Lung (tissue), 12 donors: ENCODE measurements around the gene MRGPRX1. TPM values are rescaled to one million over a fixed set of nuclear protein-coding genes. Genes with fewer than 3 reads are reported as not detected.

Source experiments
- ATAC-seq: fragments of 200-7000 bp; cut with Tn5 transposase; one replicate; pipeline ENCODE4 v1.9.1; 2020; ENCODE audit warnings: moderate number of reproducible peaks; ENCODE audit not compliant: insufficient read depth, low FRiP score
- DNase-seq, 3 donors: peaks; one replicate each; pipeline ENCODE4 v3.0.0-alpha.2; 2013 to 2017
- H3K27ac ChIP-seq, 2 donors: one replicate each; pipeline ENCODE4 v1.5.1; 2013; ENCODE audit warnings: mild to moderate bottlenecking in 2 of 2, moderate library complexity in 2 of 2, control low read depth in 1 of 2, inconsistent platforms in 1 of 2, low read depth in 1 of 2, low read length in 1 of 2
- H3K27me3 ChIP-seq, 3 donors: one replicate each; pipeline ENCODE4 v1.5.1; 2013; ENCODE audit warnings: low read length in 2 of 3; ENCODE audit not compliant: control insufficient read depth in 3 of 3, insufficient read depth in 3 of 3
- H3K36me3 ChIP-seq, 4 donors: one replicate each; pipeline ENCODE4 v1.5.1; 2013; ENCODE audit warnings: low read length in 4 of 4, mild to moderate bottlenecking in 1 of 4, moderate library complexity in 1 of 4; ENCODE audit not compliant: control insufficient read depth in 4 of 4, insufficient read depth in 4 of 4
- H3K4me1 ChIP-seq, 5 donors: one replicate each; pipeline ENCODE4 v1.5.1; 2013; ENCODE audit warnings: low read length in 5 of 5, mild to moderate bottlenecking in 2 of 5, moderate library complexity in 1 of 5; ENCODE audit not compliant: control insufficient read depth in 5 of 5, insufficient read depth in 5 of 5
- H3K4me3 ChIP-seq: one replicate; pipeline ENCODE4 v1.5.1; 2013; ENCODE audit warnings: mild to moderate bottlenecking, control low read depth, moderate library complexity
- H3K9ac ChIP-seq, 2 donors: one replicate each; pipeline ENCODE4 v1.5.1; 2013; ENCODE audit warnings: low read length in 2 of 2, control low read depth in 1 of 2; ENCODE audit not compliant: insufficient read depth in 1 of 2
- H3K9me3 ChIP-seq, 4 donors: one replicate each; pipeline ENCODE4 v1.5.1; 2013; ENCODE audit warnings: low read length in 3 of 4, mild to moderate bottlenecking in 1 of 4, moderate library complexity in 1 of 4; ENCODE audit not compliant: control insufficient read depth in 4 of 4, insufficient read depth in 3 of 4
- CTCF ChIP-seq: IDR thresholded peaks from 2 replicates; pipeline ENCODE4 v1.5.1; 2012; ENCODE audit warnings: mild to moderate bottlenecking; ENCODE audit errors: control extremely low read depth, extremely low read depth
- WGBS, 2 donors: extraction: QIAGEN DNeasy Blood & Tissue Kit; methylation state at CpG; one replicate each; pipeline ENCODE4 v1.1.7; 2013; 5-methylcytosine and 5-hydroxymethylcytosine counted together
- polyA plus RNA-seq, 2 donors: library from polyadenylated mRNA; stranded (reverse); fragments of 200-250 nt; gene quantifications; one replicate each; pipeline ENCODE4 v1.2.1, GENCODE V29; 2013
- total RNA-seq, 2 donors: library from RNA; depleted of rRNA in 1 of 2; stranded (reverse); fragments of >200 nt in 1 of 2; gene quantifications; one replicate each; pipeline ENCODE4 v1.2.1, GENCODE V29; 2014 to 2021
- donor health status: control.
- donor health status: control.
- donor health status: Bipolar disorder and iron deficiency.
- donor health status: healthy.
- donor health status: DM: yes; HTN: yes; CAD: no.

MRGPRX1 gene
- total and polyA plus RNA-seq, 4 donors: not detected

- WGBS, 2 donors: 69 to 83% methylated on average over 4 of the region's 4 CpGs
- Histone ChIP-seq H3K9me3 (peaks cover 0 to 2% (median 0%) of the 10 kb centered on the region in 4 donors), H3K36me3 (no peaks in the 10 kb centered on the region), H3K27me3 (no peaks in the 10 kb centered on the region), H3K9ac (no peak overlapping the region), H3K4me1 (no peaks in the 10 kb centered on the region), H3K27ac (no peak overlapping the region), H3K4me3 (no peak overlapping the region)
- no peak for TF ChIP-seq CTCF
- ATAC-seq (no peak), DNase-seq (no peak)
Observed at GRCh38 chr11:18981897-18982296, 42.7 kb upstream of the MRGPRX1 start.

- Histone ChIP-seq H3K4me1 (no peaks in the 10 kb centered on the region), H3K9me3 (no peaks in the 10 kb centered on the region), H3K27ac (no peak overlapping the region), H3K36me3 (no peaks in the 10 kb centered on the region), H3K27me3 (no peaks in the 10 kb centered on the region), H3K4me3 (no peak overlapping the region), H3K9ac (no peak overlapping the region)
- ATAC-seq (no peak), DNase-seq (no peak)
- TF ChIP-seq CTCF: no peak
- WGBS, 2 donors: 92 to 98% methylated on average over 1 of the region's 1 CpG
Observed at GRCh38 chr11:18974192-18974591, 35.0 kb upstream of the MRGPRX1 start.

- H3K27ac ChIP-seq: no peak overlapping the region
- H3K27me3 ChIP-seq: no peaks in the 10 kb centered on the region
- 72 to 73% methylated on average over 16 of the region's 16 CpGs for WGBS, 2 donors
- TF ChIP-seq CTCF: no peak
- no peak overlapping the region for H3K4me3 ChIP-seq
- no peaks in the 10 kb centered on the region for H3K4me1 ChIP-seq
- H3K9ac ChIP-seq: no peak overlapping the region
- peaks cover 0 to 2% (median 0%) of the 10 kb centered on the region in 4 donors for H3K9me3 ChIP-seq
- ATAC-seq (no peak), DNase-seq (no peak)
- no peaks in the 10 kb centered on the region for H3K36me3 ChIP-seq
Observed at GRCh38 chr11:18972336-18972735, 33.1 kb upstream of the MRGPRX1 start.

GRCh38 chr11:18969720-18970119 is 30.5 kb upstream of the MRGPRX1 start:
- Histone ChIP-seq H3K9me3 (peaks cover 0 to 2% (median 0%) of the 10 kb centered on the region in 4 donors), H3K36me3 (no peaks in the 10 kb centered on the region), H3K9ac (no peak overlapping the region), H3K4me3 (no peak overlapping the region), H3K4me1 (no peaks in the 10 kb centered on the region), H3K27ac (no peak overlapping the region), H3K27me3 (no peaks in the 10 kb centered on the region)
- DNase-seq (no peak), ATAC-seq (no peak)
- WGBS, 2 donors: 30 to 32% methylated on average over 3 of the region's 3 CpGs
- no peak for TF ChIP-seq CTCF
